Activated CD4-positive, alpha-beta T cell treated with anti-CD3 and anti-CD28 coated beads for 1 hour (primary cell): ENCODE measurements around the gene PLCD4.
A peak's percentile ranks its signal among the peaks of the same experiment; 100 is the strongest.

Source experiments
- DNase-seq: peaks from one replicate; pipeline ENCODE4 v3.0.0-alpha.2; 2020

The PLCD4 gene

DNA sequence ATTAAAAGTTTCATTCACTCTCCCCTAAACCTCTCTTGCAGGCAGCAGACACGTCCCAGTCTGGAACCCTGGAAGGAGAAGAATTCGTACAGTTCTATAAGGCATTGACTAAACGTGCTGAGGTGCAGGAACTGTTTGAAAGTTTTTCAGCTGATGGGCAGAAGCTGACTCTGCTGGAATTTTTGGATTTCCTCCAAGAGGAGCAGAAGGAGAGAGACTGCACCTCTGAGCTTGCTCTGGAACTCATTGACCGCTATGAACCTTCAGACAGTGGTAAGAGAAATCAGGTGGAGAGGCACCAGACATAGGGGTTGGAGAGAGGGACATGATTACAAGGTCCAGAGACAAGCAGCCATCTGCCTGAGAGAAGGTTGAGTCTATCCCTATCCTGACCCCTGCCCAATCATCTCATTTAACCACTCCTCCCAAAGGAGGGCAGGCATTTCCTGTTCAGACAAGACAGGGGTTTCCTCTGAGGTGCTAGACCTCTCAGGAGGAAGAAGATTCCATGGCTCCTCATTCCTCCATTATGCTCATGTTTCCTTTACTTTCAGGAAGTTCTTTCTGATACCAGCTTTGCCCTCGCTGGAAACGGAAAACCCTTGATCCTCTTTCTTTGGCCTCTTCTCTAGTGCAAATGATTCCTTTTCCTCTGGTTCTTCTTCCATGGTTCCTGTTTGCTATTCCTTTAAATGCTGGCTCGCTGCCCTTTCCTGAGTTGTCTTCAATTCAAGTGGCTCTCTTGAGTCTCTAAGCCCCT is 15.1 kb downstream of the PLCD4 start:
- no peak for DNase-seq

DNA sequence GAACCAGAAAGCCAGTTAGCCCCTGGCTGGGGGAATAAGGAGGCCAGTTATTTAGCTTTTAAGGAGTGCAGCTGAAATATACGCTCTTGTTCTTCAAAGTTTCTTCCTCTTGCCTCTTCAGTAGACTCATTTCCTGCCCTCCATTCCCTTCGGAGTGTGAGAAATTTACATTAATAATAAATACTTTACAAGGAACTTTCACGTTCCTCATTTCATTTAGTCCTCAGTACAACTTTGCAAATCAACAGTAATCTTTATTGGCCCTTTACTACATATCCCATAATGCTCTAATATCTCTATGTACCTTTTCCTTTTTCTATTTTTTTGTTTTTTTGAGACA is 15.6 kb downstream of the PLCD4 start:
- DNase-seq: no peak

DNA sequence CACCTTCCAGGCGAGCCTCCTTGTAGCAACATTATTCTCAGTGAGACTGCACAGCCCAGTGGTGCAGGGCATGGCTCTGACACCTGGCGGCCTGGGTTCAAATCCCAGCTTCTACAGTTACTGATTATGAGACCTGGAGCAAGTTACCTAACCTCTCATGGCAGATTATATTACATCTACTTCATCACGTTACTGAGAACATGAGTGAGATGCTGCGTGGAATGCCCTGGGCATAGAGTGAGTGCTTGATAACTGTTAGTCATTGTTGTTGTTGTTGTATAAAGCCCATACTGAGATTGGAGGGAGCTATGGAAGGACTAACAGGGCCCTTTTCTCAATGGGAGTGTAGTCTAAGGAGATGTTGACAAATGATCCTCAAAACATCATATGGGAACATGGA is 18.7 kb downstream of the PLCD4 start:
- DNase-seq: no peak

DNA sequence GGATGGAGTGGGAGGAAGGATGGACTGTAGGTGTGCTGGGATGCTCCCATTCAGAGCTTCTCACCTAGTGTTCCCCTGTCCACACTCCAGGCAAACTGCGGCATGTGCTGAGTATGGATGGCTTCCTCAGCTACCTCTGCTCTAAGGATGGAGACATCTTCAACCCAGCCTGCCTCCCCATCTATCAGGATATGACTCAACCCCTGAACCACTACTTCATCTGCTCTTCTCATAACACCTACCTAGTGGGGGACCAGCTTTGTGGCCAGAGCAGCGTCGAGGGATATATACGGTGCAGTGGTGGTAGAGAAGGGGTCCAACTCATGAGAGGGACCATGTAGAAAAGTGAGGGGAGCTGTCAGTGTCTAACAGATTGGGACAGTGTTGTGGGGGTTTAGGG is 20.2 kb downstream of the PLCD4 start:
- no peak for DNase-seq

DNA sequence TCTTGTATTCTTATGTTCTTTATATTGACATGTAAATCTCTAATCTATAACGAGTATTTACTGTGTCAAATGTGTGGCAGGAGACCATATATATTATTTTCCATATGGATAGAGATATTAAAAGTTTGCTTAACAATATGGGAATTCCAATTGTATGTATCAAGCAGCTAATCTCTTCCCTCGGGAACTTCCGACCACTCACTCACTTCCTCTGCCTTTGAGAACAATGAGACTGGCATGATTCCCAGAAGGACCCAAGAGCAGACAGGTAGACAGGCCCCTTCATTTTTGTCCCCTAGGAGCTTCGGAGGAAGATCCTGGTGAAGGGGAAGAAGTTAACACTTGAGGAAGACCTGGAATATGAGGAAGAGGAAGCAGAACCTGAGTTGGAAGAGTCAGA is 24.1 kb downstream of the PLCD4 start:
- no peak for DNase-seq

DNA sequence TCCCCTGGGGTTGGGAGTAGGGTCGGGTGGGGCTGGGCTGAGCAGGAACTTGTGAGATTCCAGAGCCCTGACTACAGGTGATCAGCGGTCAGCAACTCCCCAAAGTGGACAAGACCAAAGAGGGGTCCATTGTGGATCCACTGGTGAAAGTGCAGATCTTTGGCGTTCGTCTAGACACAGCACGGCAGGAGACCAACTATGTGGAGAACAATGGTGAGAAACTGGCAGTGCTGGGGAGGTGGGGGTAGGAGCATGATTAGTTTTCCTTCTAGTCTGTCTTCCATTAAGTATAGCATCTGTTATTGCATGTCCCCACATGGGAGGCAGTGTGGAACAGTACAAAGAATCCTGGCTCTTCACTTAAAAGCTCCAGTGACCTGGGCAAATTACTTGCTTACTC is 28.0 kb downstream of the PLCD4 start:
- DNase-seq: no peak

DNA sequence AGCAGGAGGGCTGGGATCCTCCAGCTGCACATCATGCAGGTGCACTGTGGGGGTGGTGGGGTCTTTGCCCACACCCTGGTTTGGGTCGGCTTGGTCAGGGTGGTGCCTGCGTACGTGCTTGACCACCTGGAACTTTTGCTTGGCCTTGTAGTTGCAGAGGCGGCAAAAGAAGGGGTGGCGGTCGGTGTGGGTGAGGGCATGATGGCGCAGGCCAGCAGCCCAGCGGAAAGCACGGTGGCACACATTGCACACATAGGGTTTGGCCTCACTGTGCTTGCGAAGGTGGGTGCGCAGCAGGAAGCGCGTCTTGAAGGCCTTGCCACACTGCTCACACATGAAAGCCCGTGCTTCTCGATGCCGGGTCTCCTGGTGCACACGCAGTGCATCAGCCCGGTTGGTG is 30.7 kb downstream of the PLCD4 start:
- no peak for DNase-seq

DNA sequence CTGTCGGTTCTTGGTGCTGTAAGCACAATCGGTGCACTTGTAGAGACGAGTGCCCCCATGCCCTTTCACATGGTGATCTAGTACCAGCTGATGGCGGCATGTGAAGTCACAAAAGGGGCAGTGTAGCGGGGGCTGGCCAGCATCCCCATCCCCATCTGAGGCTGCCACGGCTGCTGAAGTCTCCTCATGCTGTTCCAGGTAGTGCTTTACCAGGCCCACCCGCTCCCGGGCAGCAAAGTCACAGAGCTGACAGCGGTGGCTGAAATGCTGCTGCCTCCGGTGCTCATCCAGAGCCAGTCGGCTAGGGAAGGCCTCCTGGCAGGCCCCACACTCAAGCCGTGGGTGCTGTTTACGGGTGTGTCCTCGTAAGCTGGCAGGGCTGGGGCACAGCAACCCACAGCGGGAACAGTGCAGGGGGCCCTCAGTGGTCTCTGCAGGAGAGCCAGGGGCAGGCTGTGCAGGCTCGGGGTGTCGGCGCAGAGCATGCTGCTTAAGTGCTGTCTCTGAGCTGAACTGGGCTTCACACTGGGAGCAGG is 34.5 kb downstream of the PLCD4 start:
- no peak for DNase-seq

DNA sequence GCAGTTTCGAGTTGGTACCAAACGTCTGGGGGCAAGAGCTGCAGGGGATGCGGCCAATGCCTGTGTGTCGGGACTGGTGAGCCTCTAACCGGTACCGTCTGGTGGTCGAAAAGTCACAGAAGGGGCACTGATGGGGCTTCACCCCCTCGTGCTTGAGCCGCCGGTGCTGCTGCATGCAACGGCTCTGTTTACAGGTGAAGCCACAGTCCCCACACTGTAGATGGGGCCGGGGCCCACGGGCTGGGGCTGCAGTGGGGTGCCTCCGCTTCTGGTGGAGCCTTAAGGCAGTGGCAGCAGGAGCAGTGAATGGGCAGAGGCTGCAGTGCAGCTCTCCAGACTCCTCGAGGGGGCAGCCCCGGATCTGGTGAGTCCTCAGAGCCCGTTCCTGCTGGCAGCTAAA is 35.1 kb downstream of the PLCD4 start:
- no peak for DNase-seq

DNA sequence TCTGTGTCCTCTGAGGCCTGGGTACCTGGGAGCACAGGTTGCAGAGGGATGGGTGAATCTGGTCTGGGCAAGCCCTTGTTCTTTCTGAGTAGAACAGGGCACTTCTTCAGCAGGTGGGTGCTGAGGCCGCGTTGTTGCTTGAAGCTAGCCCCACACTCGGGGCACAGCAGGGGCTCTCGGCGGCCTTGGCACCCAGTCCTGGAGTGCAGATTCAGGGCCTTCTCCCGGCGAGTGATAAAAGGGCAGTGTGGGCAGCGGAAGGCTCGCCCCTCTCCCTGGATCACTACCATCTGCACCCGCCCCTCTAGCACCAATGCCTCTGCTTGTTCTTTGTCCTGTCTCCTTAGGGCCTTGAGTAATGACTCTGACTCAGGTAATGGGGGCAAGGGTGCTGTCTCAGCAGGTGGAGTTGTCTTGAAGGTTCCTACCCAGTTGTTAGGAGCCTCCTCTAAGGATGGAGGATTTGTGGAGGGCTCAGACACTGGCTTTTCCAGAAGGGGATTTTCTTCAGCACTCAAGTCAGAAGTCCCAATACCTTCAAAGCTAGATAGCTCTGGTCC is 36.1 kb downstream of the PLCD4 start:
- DNase-seq: no peak

DNA sequence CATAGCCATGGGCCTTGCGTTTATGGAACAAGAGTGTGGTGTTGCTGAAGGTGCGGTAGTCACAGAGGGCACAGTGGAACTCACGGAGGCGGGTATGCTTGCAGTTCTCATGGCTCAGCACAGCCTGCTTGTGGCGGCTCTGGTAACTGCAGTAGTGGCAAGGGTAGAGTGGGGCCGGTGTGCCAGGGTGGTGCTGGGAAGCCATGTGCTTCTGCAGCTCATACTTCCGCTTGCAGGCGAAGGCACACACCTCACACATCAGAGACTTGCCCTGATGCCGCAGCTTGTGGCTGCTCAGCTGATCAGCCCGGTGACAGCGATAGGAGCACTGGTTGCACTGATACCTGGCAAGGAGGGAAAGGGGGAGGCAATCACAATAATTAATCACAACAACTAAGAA is 37.0 kb downstream of the PLCD4 start:
- DNase-seq: no peak

DNA sequence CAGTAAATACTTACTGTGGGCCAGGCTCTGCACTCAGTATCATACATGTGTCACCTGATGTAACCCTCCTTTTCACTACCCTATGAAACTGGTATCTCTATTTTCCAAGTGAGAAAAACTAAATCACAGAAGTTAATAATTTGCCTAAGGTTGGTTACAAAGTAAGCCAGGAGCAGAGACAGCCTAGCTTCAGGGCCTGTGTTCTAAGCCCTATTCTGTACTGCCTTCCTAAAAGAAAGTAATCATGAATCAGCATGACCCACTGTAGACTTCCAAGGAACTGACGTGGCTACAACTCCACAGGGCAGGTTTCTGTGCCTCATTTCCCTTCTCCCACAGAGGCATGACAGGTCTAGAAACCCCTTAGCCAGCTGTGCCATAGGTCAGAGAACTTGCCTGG is 37.4 kb downstream of the PLCD4 start:
- DNase-seq: no peak

DNA sequence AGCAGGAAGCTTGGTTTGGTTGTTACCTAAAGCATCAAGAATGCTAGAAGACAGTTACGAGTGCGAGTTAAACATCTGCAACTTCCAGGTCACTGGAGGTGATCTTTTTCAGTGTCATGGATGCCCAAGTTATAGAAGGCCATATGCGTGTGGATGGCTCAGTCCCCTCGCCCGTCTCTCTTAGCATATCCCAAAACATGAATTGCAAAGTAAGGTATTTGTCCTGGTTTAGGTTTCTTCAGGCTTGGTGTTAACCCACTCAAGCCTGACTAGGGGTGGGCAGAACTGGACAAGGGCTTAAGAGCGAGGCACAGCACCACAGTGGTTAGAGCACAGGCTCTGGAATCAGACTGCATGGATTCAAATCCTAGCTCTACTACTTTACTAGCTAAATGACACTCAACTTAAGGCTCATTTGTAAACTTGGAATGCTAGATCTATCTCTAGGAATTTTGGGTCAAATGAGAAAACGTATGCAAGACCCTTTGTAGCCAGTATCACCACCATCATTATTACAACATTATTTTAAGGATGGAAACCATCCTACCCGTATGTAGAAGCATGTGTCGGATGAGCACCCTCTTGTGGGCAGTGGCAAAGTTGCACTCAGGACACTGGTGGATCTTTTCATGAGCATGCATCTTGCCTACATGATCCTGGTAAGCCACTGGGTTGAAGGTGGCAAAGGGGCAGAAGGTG is 40.5 kb downstream of the PLCD4 start:
- DNase-seq: peak; percentile 26

DNA sequence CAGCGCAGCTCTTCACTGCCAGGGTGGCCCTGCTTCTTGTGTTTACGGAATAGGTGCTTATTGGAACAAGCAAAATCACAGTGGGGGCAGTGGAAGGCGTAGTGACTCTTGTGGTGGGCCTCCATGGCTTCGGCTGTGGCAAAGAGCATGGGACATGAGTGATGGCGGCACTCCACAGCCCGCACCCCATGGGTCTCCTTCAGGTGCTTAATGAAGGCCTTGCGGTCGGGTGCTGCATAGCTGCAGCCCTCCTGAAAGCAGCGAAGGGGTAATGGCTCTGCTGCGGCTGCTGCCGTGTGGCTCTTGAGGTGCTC is 41.0 kb downstream of the PLCD4 start:
- no peak for DNase-seq

DNA sequence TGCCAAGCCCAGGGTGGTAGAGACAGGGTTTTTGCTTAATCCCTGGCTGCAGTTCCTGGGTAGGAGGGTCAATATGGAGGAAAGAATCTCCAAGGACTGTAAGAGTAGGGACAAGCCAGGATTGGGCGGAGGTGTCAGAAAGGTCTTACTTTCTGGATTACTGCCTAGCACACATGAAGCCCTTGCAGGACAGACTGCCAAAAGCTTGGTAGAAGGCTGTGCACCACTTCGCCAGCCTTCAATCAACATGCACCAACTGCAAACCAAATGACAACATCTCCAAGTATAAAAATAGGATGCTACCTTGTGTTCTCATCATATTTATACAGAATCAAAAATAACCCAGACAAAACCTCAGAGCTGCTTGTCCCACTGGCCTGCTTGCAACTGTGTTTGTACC is 48.1 kb downstream of the PLCD4 start:
- no peak for DNase-seq

DNA sequence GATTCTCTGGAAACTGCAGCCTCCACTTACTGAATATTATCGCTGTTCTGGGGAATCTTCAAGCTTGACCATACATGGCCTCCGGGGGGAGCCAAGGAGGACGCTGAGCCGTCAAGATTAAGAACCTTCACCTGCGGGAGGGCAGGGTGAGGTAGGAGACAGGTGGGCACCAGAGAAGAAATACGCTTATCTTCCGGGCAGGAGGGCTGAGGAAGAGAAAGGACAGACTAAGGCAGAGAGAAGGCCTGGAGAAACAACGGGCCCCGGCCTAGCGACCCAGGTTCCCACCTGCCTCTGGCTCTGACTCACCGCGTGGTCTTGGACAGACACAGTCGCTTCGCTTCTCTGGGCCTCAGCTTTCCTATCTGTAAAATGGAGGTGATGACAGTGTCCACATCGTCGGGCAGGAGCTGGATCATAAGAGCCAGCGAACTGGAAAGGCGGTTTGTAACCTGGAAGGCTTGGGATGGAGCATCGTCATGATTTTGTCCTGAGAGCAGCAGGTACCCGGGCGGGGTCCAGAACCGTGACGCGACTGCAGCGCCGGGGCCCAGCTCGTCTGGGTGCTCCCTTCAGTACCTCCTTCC is 51.1 kb downstream of the PLCD4 start:
- no peak for DNase-seq

DNA sequence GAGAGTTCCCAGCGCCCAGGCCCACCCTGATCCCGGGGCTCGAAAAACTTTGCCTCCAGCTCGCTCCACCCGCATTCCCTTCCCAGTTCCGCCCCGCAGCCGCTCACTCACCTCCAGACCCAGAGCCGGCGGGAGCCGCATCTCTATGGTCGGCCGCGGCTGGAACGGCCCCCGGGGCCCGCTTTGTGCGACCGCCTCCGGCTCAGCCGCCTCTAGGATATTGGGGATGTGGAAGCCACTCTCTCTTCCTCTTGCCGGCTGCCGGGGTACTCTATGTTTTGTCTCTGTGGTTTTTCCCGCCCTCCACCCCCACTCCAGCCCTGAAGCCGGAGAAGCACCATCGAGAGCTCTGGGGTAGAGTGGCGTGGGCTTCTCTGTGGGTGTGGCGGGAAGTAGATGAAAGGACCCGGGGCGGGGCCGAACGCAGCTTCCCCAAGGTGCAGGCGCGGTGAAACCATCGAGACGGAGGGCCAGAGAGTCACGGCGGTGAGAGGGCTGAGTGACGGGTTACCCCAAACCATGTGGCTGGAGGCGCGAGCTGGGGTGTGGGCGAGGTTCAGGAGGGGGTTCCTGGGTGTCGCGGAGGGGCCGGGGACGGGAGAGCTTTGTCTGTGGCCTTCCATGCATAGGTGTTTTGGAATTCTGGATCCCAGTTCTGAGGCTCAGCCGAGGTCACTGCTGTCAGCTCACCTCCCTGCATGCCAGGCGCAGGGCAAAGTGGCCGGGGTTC is 51.7 kb downstream of the PLCD4 start, which contains the start of the genes BCS1L and ZNF142:
BCS1L (plus strand) TSS at position 426 of the 730 bp plus-strand sequence. CDS start 1,305 bp downstream, outside the sequence.
ZNF142 (minus strand) TSS at position 366 of the 730 bp plus-strand sequence. CDS start 3,194 bp downstream, outside the sequence.
- peak; percentile 87 for DNase-seq

DNA sequence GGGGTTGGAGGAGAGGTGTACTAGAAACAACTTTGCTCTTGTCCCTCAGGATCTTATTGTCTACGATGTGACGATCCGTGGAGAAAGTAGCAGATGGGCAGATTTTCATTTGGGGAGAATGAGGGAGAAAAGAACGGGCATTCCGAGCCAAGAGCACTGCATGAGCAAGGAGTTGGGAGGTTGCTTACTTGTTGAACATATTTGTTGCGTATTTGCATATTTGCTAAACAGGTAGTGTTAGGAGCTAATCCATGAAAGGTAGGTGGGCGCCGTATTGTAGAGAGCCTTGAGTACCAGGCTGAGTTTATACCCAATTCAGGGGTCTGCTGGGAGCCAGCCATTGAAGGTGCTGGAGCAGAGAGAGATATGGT is 52.3 kb downstream of the PLCD4 start:
- no peak for DNase-seq

DNA sequence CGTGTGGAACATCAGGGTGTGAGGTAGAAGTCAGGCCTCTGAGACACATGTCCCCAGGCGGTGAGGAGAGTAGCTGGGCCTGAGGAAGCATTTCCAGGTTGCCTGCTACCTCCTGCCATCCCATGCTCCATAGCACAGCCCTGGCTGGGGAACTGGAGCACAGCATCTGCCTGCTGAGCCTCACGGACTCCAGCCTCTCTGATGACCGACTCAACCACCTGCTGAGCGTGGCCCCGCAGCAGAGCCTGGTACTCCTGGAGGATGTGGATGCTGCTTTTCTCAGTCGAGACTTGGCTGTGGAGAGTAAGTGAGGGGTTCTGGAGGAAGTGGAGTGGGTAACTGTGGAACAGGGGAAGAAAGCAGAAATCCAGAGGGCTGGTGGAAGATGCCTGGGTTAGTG is 54.7 kb downstream of the PLCD4 start:
- DNase-seq: no peak

DNA sequence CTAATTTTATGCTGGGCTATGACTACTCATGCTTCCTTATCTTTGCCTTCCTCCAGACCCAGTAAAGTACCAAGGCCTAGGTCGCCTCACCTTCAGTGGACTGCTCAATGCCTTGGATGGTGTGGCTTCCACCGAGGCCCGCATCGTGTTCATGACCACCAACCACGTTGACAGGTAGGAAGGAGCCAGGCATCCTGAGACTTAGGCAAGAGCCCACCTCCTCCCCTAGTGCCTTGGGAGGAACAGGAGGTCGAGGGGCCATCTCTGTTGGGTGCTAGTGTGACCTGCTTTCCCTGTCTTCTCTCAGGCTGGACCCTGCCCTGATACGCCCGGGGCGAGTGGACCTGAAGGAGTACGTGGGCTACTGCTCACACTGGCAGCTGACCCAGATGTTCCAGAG is 55.1 kb downstream of the PLCD4 start:
- no peak for DNase-seq

DNA sequence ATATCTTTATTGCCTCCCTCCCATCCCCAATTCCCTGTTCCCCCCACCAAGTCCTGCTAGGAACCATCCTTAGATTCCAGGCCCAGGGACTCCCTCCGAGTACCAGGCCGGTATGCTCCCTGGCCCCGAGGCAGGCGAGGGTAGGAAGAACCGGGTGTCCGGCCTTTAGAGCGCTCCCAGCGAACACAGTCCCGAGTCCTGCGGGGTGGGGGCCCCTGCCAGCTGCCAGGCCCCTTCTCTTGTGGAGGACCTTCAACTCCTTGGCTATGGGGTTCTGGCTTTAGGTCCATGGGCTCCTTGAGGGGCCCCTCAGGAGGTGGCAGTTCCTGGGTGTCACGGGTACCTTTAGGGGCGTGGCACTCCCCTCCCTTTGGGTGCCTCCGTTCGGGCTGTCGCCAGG is 56.2 kb downstream of the PLCD4 start:
- DNase-seq: no peak

DNA sequence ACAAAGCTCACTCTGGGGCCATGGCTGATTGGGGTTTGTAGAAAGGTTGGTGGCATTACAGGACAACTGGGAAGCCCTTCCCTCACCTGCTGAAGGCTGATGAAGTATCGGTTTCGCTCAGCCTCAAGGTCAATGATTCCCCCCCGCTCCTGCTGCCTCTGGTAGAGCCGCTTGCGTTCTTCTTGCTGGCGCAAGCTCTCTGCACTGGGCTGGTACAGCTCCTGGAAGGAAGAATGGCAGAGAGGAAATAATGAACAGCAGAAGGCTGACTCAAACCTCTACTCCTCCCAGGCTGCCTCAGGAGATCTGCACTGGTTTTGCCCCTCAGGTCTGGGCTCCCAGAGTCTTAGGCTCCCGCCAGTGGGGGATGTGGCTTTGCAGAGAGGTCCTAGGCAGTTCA is 57.0 kb downstream of the PLCD4 start:
- DNase-seq: no peak

DNA sequence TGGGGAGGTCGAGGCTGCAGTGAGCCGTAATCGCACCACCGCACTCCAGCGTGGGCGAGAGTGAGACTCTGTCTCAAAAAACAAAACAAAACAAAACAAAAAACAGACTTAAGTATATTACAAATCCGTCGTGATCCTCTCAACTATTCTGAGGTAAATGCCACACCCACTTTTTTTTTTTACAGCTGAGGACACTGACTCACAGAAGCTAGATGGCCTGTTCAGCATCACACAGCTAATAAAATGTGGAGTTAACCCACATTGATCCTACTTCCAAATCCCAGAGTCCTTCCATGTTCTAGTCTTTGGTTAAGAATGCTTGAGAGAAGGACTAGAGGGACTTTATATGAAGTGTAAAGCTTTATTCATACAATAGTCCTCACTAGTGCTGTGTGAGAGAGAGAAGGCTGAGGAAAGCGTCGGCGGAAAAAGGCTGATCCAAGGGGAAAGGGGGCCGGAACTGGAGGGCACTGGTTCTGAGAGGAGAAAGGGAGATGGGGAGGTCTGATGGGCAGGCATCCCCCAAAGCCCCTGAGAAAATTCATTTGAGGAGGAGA is 63.5 kb downstream of the PLCD4 start:
- no peak for DNase-seq
